ENCODE data around the gene EPB41L3.

Gene EPB41L3

GRCh38 chr18:5398269-5398668, 145.5 kb downstream of the EPB41L3 start:
- DNase-seq, result no peak

GRCh38 chr18:5397102-5397501, 146.7 kb downstream of the EPB41L3 start:
- no peak for DNase-seq

DNA sequence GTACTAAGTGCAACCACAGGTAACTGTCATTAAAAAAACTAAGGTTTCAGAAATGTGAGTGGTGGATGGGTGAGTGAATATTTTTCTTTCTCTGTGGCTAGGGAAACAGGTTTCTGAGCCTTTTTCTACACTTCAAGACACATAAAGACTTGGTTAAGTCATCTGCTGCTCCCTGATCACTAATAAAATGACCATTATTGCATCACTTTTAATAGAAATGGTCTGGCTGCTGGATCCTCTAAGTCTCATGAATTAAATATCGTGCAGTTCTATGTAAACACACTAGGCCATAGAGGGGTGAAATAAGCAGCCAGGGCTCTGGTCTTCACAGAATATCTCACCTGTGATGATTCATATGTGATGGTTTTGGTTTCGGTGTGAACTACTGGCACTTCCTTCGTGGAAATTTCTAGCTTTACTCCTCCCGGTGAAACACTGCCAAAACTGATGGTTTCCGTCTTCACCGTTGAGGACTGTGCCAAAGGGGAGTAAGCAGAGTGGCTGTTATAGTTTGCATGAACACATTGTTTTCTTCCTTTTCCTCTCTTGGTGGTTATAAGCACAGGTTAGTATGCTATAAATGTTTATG, 147.8 kb downstream of the EPB41L3 start:
- no peak for DNase-seq

GRCh38 chr18:5393779-5394178, 150.0 kb downstream of the EPB41L3 start:
- DNase-seq, result no peak

GRCh38 chr18:5391409-5391808, 152.4 kb downstream of the EPB41L3 start:
- no peak for DNase-seq

DNA sequence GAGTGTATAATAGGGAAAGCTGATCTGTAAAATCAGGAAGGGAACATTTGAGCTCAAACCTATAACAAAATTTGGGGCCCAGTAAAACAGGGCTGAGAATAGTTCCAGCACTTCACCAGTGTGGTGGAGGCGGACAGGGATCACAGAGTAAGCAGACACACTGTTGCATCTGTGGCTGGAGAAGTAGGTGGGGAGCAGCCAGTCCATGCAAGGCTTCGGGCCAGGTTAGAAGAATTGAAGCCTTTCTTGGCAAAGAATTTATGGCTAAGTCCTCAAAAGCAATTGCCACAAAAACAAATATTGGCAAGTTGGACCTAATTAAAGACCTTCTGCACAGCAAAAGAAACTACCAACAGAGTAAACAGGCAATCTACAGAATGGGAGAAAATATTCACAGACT, 154.4 kb downstream of the EPB41L3 start:
- no peak for DNase-seq

- DNase-seq, result no peak
Observed at GRCh38 chr18:5388896-5389295, 154.9 kb downstream of the EPB41L3 start.

DNA sequence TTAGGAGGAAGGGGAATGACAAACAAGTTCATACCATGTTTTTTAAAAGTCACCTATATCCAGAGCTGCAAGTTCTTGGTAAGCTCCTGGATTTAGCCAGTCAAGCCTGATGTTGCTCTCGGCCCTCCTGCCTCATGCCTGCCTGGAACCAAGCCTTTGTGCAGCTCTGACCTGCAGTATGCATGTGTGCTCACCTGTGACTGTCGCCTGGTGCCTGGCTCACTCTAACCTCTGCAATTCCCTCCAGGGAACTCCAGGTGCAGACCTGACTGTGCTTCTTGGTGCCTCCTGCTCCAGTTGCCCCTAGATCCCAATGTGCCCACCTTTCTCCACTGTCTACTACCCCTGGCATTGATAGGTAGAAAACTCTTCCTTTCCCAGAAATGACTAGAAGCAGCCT, 163.2 kb downstream of the EPB41L3 start:
- no peak for DNase-seq

- no peak for DNase-seq
Observed at GRCh38 chr18:5376986-5377385, 166.8 kb downstream of the EPB41L3 start.

DNA sequence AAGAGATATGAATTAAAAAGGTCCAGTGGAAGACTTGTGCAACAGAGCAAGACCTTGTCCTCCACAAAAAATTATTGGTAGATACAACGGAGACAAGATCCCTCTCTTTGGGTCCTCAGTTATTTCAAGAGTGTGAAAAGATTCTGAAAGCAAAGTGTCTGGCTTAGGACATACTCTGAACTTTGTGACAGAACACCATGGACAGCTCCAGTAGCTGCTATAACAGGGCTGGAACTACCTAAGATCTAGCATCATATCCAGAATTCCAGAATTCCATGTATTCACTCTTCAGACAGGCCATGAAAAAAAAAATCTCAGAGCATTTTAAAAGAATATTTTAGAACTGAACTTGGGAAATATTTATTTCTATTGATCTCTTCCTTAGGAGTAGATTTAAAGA, 173.5 kb downstream of the EPB41L3 start:
- DNase-seq, result no peak

DNA sequence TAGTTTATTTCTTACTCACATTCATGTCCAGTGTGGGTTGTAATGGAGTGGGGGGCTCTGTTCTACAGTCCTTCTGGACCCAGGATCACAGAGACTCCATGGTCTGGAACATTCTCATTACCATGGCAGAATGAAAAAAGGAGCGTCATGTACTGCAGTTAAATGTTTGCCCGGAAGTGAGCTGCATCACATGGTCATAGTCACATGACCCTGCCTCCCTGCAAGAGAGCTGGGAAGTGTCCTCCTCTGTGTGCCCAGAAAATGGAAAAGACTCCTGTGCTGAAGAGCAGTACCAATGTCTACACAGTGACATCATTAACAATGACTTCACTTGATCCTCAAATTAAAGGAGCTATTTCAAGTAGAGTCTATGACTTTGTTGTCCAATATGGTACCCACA, 174.3 kb downstream of the EPB41L3 start:
- DNase-seq, result no peak

GRCh38 chr18:5365443-5365842, 178.4 kb downstream of the EPB41L3 start:
- DNase-seq, result no peak

DNA sequence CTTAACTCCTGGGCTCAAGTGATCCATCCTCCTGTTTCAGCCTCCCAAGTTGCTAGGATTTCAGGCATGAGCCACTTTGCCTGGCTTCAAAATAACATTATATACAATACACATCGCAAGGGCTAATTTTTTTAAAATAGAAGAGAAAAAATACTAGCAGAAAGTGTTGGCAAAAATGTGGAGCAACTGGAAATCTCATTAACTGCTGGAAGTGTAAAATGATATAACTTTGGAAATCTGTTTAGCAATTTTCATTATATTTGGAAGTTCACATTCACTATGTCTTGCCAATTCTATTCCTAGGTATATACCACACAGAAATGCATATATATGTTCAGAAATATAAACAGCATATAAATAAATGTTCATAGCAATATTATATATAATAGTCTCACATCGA, 193.2 kb downstream of the EPB41L3 start:
- DNase-seq, result no peak

Measured in amniotic stem cell (primary cell).